ENCODE results near the gene HSBP1. TPM values are rescaled to one million over a fixed set of nuclear protein-coding genes. Genes with fewer than 3 reads are reported as not detected.
A peak's percentile ranks its signal among the peaks of the same experiment; 100 is the strongest.

The HSBP1 gene
- total RNA-seq: 10 to 100 TPM; 30.7 to 34.3 TPM
- polyA plus RNA-seq: 10 to 100 TPM; 27.3 to 35.2 TPM

- intact Hi-C loops (cut with micrococcal nuclease): loop anchor here (1.0 to 5.0 kb wide), 4 partner anchors 91 to 1156 kb away; partner anchors contain the start of genes MBTPS1, MLYCD and TAF1C
- Mint-ChIP-seq H3K27me3 (no peaks in the 10 kb centered on the region), H3K36me3 (peaks cover 25 to 35% of the 10 kb centered on the region in 2 donors), H3K4me1 (peaks cover 20 to 57% (median 33%) of the 10 kb centered on the region in 4 donors), H3K27ac (peak within 1 kb of the TSS; percentile 86 to 98 (median 97)), H3K4me3 (peak within 1 kb of the TSS; percentile 97 to 99 (median 98)), H3K9me3 (no peaks in the 10 kb centered on the region)
- H3K27me3 ChIP-seq (ENCODE audit: insufficient read depth, low read length): no peaks in the 10 kb centered on the region
- peak within 1 kb of the TSS; percentile 74 for H3K27ac ChIP-seq (ENCODE audit: low read depth, low read length)
- peak within 1 kb of the TSS; percentile 76 to 89 for H3K4me3 ChIP-seq (ENCODE audit: low read length in 2 of 2)
- H3K4me1 ChIP-seq (ENCODE audit: insufficient read depth, low read length): peaks cover 35% of the 10 kb centered on the region
- DNase-seq: peak; percentile 91 to 92 (median 91)
- H3K36me3 ChIP-seq (ENCODE audit: insufficient read depth, low read length): peaks cover 21% of the 10 kb centered on the region
- ChIA-PET POLR2A (ENCODE audit: partially characterized antibody) (interaction anchor here (1.0 to 2.6 kb wide), 3 partner anchors 91 to 379 kb away, joined by 4 to 17 read pairs (median 5); partner anchors contain the start of genes MBTPS1, MLYCD and TAF1C), CTCF (ENCODE audit: partially characterized antibody) (interaction anchor here (0.7 to 1.0 kb wide), 2 partner anchors 18 to 379 kb away, joined by 3 to 4 read pairs; partner anchors contain the start of gene TAF1C)
- no peaks in the 10 kb centered on the region for H3K9me3 ChIP-seq (ENCODE audit: control insufficient read depth in 1 of 2, low read length in 2 of 2)
Observed at GRCh38 chr16:83807710-83808572, at the start of gene HSBP1. Gene HSBP1, plus strand, starts transcription at chr16:83807978. Its CDS starts 99 bp downstream, at chr16:83808077.

DNA sequence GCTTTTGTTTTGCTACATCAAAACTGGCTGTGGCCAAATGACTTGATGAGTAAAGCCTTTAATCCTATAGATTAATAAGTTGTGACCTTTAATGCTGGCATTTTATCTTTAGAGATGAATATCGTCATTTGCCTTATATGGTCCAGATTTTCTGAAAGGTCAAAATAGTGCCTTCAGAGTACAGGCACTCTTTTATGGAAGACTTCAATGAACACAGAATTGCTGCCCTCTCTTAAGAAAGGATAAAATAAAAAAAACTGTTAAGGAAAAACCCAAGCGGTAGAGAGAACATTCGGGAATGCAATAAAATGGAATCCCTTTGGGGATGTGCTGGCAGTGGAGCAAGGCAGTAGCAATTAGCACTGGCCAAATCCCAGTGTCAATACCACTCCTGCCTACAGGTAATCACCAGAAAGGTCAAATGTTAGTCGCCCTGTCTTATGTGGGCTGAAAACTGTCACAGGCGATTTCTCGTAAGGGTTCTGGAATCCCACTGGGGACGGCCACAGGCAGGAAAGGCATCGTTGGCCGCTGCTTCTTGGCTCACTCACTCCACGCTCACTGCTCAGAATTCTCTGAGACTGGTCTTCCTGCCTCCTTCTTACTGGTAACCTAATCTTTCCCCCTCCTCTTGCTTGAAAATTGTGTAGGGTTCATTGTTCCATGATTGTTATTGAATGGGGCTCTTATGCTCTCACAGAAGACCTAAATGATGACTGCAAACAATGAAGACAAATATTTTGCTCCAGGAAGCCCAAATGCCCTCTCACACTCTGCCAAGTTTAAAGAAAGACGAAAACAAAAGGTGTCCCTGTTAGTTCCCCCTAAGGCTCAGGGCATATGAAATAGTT is 45.4 kb upstream of the HSBP1 start:
- no peaks in the 10 kb centered on the region for H3K36me3 ChIP-seq (ENCODE audit: insufficient read depth, low read length)
- no peak overlapping the region for H3K4me3 ChIP-seq (ENCODE audit: low read length in 2 of 2)
- Mint-ChIP-seq H3K4me3 (no peak overlapping the region), H3K9me3 (peaks cover 0 to 1% (median 0%) of the 10 kb centered on the region in 8 donors), H3K36me3 (no peaks in the 10 kb centered on the region), H3K27ac (no peak overlapping the region), H3K4me1 (no peaks in the 10 kb centered on the region), H3K27me3 (peaks cover 1 to 4% of the 10 kb centered on the region in 2 donors)
- no peak for DNase-seq
- intact Hi-C loops (cut with micrococcal nuclease): no loop called here
- POLR2A ChIA-PET (ENCODE audit: partially characterized antibody): no interaction called here
- no peak overlapping the region for H3K27ac ChIP-seq (ENCODE audit: low read depth, low read length)
- CTCF ChIA-PET (ENCODE audit: partially characterized antibody): no interaction called here
- H3K27me3 ChIP-seq (ENCODE audit: insufficient read depth, low read length): no peaks in the 10 kb centered on the region
- H3K4me1 ChIP-seq (ENCODE audit: insufficient read depth, low read length): no peaks in the 10 kb centered on the region
- H3K9me3 ChIP-seq (ENCODE audit: control insufficient read depth in 1 of 2, low read length in 2 of 2): no peaks in the 10 kb centered on the region

- Histone ChIP-seq H3K9me3 (ENCODE audit: control insufficient read depth in 1 of 2, low read length in 2 of 2) (no peaks in the 10 kb centered on the region), H3K27me3 (ENCODE audit: insufficient read depth, low read length) (no peaks in the 10 kb centered on the region), H3K4me1 (ENCODE audit: insufficient read depth, low read length) (no peaks in the 10 kb centered on the region), H3K4me3 (ENCODE audit: low read length in 2 of 2) (no peak overlapping the region), H3K27ac (ENCODE audit: low read depth, low read length) (no peak overlapping the region), H3K36me3 (ENCODE audit: insufficient read depth, low read length) (no peaks in the 10 kb centered on the region)
- POLR2A ChIA-PET (ENCODE audit: partially characterized antibody): no interaction called here
- Mint-ChIP-seq H3K4me3 (no peak overlapping the region), H3K9me3 (peaks cover 0 to 1% (median 0%) of the 10 kb centered on the region in 8 donors), H3K36me3 (no peaks in the 10 kb centered on the region), H3K27ac (no peak overlapping the region), H3K4me1 (no peaks in the 10 kb centered on the region), H3K27me3 (peaks cover 0 to 6% of the 10 kb centered on the region in 2 donors)
- CTCF ChIA-PET (ENCODE audit: partially characterized antibody): no interaction called here
- intact Hi-C loops (cut with micrococcal nuclease): no loop called here
- no peak for DNase-seq
Observed at GRCh38 chr16:83762992-83763358, 44.8 kb upstream of the HSBP1 start.

- intact Hi-C loops (cut with micrococcal nuclease): no loop called here
- no peaks in the 10 kb centered on the region for H3K36me3 ChIP-seq (ENCODE audit: insufficient read depth, low read length)
- CTCF ChIA-PET (ENCODE audit: partially characterized antibody): no interaction called here
- Mint-ChIP-seq H3K9me3 (peaks cover 0 to 4% (median 0%) of the 10 kb centered on the region in 8 donors), H3K4me1 (no peaks in the 10 kb centered on the region), H3K36me3 (no peaks in the 10 kb centered on the region), H3K4me3 (no peak overlapping the region), H3K27ac (no peak overlapping the region), H3K27me3 (peaks cover 0 to 18% of the 10 kb centered on the region in 2 donors)
- no peaks in the 10 kb centered on the region for H3K9me3 ChIP-seq (ENCODE audit: control insufficient read depth in 1 of 2, low read length in 2 of 2)
- no peak overlapping the region for H3K27ac ChIP-seq (ENCODE audit: low read depth, low read length)
- no peaks in the 10 kb centered on the region for H3K4me1 ChIP-seq (ENCODE audit: insufficient read depth, low read length)
- H3K27me3 ChIP-seq (ENCODE audit: insufficient read depth, low read length): no peaks in the 10 kb centered on the region
- no peak overlapping the region for H3K4me3 ChIP-seq (ENCODE audit: low read length in 2 of 2)
- no peak for DNase-seq
- POLR2A ChIA-PET (ENCODE audit: partially characterized antibody): no interaction called here
Observed at GRCh38 chr16:83768986-83769385, 38.8 kb upstream of the HSBP1 start.

- Mint-ChIP-seq H3K4me1 (no peaks in the 10 kb centered on the region), H3K27me3 (peaks cover 0 to 18% of the 10 kb centered on the region in 2 donors), H3K9me3 (peaks cover 0 to 4% (median 0%) of the 10 kb centered on the region in 8 donors), H3K36me3 (no peaks in the 10 kb centered on the region), H3K27ac (no peak overlapping the region), H3K4me3 (no peak overlapping the region)
- intact Hi-C loops (cut with micrococcal nuclease): no loop called here
- no peak overlapping the region for H3K4me3 ChIP-seq (ENCODE audit: low read length in 2 of 2)
- no peak overlapping the region for H3K27ac ChIP-seq (ENCODE audit: low read depth, low read length)
- H3K9me3 ChIP-seq (ENCODE audit: control insufficient read depth in 1 of 2, low read length in 2 of 2): no peaks in the 10 kb centered on the region
- H3K36me3 ChIP-seq (ENCODE audit: insufficient read depth, low read length): no peaks in the 10 kb centered on the region
- DNase-seq: no peak
- H3K27me3 ChIP-seq (ENCODE audit: insufficient read depth, low read length): no peaks in the 10 kb centered on the region
- H3K4me1 ChIP-seq (ENCODE audit: insufficient read depth, low read length): no peaks in the 10 kb centered on the region
- ChIA-PET POLR2A (ENCODE audit: partially characterized antibody) (no interaction called here), CTCF (ENCODE audit: partially characterized antibody) (no interaction called here)
Observed at GRCh38 chr16:83769397-83770008, 38.3 kb upstream of the HSBP1 start.

DNA sequence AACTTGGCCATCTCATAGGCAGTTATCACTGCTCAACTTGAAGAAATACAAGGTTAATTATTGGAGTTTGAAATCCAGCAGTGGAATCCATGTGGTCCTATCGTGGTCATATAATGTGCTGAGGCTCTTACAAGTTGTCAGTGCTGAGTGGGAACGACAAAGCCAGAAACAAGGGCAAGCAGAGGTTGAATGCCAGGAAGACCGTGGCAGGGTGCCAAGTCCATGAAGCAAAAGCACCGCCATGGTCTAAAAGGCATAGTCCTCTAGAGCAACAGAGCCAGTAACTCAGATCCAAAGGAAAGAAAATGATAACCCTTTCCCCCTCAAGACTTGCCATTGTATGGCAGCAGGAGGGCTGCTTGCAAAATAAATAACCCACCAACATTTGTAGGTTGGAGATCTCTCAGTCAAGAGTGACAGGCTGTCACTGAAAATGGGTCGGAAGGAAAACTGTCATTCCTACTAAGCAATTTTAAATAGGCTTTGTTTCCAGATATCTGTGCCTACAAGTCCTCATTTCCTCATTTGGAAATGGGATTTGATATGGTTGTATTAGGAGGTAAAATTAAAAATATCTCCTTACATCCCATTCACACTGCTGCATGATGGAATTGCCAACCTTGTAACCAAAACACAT is 36.4 kb upstream of the HSBP1 start:
- H3K27ac Mint-ChIP-seq: no peak overlapping the region
- H3K4me3 Mint-ChIP-seq: no peak overlapping the region
- no peaks in the 10 kb centered on the region for H3K36me3 Mint-ChIP-seq
- ChIA-PET POLR2A (ENCODE audit: partially characterized antibody) (no interaction called here), CTCF (ENCODE audit: partially characterized antibody) (no interaction called here)
- H3K4me3 ChIP-seq (ENCODE audit: low read length in 2 of 2): no peak overlapping the region
- H3K27me3 Mint-ChIP-seq: peaks cover under 1 to 16% of the 10 kb centered on the region in 2 donors
- no peaks in the 10 kb centered on the region for H3K36me3 ChIP-seq (ENCODE audit: insufficient read depth, low read length)
- intact Hi-C loops (cut with micrococcal nuclease): no loop called here
- no peaks in the 10 kb centered on the region for H3K4me1 Mint-ChIP-seq
- no peak for DNase-seq
- no peak overlapping the region for H3K27ac ChIP-seq (ENCODE audit: low read depth, low read length)
- no peaks in the 10 kb centered on the region for H3K9me3 ChIP-seq (ENCODE audit: control insufficient read depth in 1 of 2, low read length in 2 of 2)
- H3K4me1 ChIP-seq (ENCODE audit: insufficient read depth, low read length): no peaks in the 10 kb centered on the region
- no peaks in the 10 kb centered on the region for H3K27me3 ChIP-seq (ENCODE audit: insufficient read depth, low read length)
- peaks cover 0 to 4% (median 0%) of the 10 kb centered on the region in 8 donors for H3K9me3 Mint-ChIP-seq

Measured in CD4-positive, alpha-beta memory T cell (primary cell).